K562 (cell line): ENCODE results near the gene VAC14. TPM values are rescaled to one million over a fixed set of nuclear protein-coding genes. Genes with fewer than 3 reads are reported as not detected.
A peak's percentile ranks its signal among the peaks of the same experiment; 100 is the strongest.

Source experiments
- ATAC-seq: fragments of 200-7000 bp; cut with Tn5 transposase; 3 replicates; pipeline ENCODE4 v1.9.1; 2020; ENCODE audit warnings: moderate library complexity
- BruUV-seq: library from RNA; stranded (reverse); fragments of 400-500 nt; replicated peaks from 2 replicates; lab custom pipeline; 2021; lab: Mats Ljungman, UMichigan
- CTCF ChIA-PET: fragments of 300-600 bp; formaldehyde crosslinking; extraction: SDS; loops from one replicate; lab custom pipeline; 2021; ENCODE audit warnings: low intra/inter-chr PET ratio; lab: Yijun Ruan, JAX
- POLR2A ChIA-PET: fragments of 300-600, 350-650 bp; sonication (Branson Sonifier 250); formaldehyde crosslinking; extraction: SDS; loops from one replicate; lab custom pipeline; 2021; ENCODE audit warnings: antibody characterized with exemption, inconsistent platforms; lab: Yijun Ruan, JAX
- DNase-seq, 4 experiments: peaks; one replicate each; pipeline versions ENCODE4 v3.0.0 to v3.0.0-alpha.2; 2011 to 2018; ENCODE audit warnings: low spot score in 3 of 4, mixed read lengths in 3 of 4; ENCODE audit errors: extremely low read depth in 1 of 4
- FAIRE-seq: peaks from 2 replicates; lab custom pipeline; 2011; peaks lifted over from hg19 to GRCh38; lab: Jason Lieb, UNC
- H2AFZ ChIP-seq: 2 replicates; pipeline ENCODE4 v1.6.0; 2011; ENCODE audit warnings: low read depth, low read length, control low read depth, inconsistent platforms
- H3K27ac ChIP-seq: fragments of 200-600 bp; 3 replicates; pipeline ENCODE4 v1.8.0; 2011; ENCODE audit warnings: low read depth, mild to moderate bottlenecking, control low read depth, inconsistent platforms, low read length, moderate library complexity, mixed read lengths; ENCODE audit errors: extremely low read depth
- H3K27me3 ChIP-seq, 2 experiments: fragments of 300-600 bp in 1 of 2; 2 replicates in 1 of 2; 3 replicates in 1 of 2; pipeline versions ENCODE4 v1.6.0 to v1.8.0; 2011; ENCODE audit warnings: inconsistent platforms in 2 of 2, low read length in 2 of 2, mild to moderate bottlenecking in 1 of 2, mixed read lengths in 1 of 2, moderate library complexity in 1 of 2; ENCODE audit not compliant: control insufficient read depth in 2 of 2, insufficient read depth in 2 of 2
- H3K36me3 ChIP-seq: fragments of 300-600 bp; 3 replicates; pipeline ENCODE4 v1.8.0; 2011; ENCODE audit warnings: mild to moderate bottlenecking, low read length, inconsistent platforms; ENCODE audit not compliant: control insufficient read depth, insufficient read depth
- H3K4me1 ChIP-seq, 2 experiments: fragments of 200-600 bp in 1 of 2; replicated peaks in 1 of 2; 2 replicates in 1 of 2; 3 replicates in 1 of 2; pipeline versions ENCODE4 v1.5.1 to v1.8.0; 2011; ENCODE audit warnings: inconsistent platforms in 2 of 2, low read length in 2 of 2, mild to moderate bottlenecking in 1 of 2, mixed read lengths in 1 of 2, moderate library complexity in 1 of 2; ENCODE audit not compliant: control insufficient read depth in 2 of 2, insufficient read depth in 2 of 2
- H3K4me2 ChIP-seq: 2 replicates; pipeline ENCODE4 v1.6.1; 2011; ENCODE audit warnings: low read length, control low read depth, inconsistent platforms, mixed read lengths; ENCODE audit not compliant: insufficient read depth
- H3K4me3 ChIP-seq: fragments of 200-600 bp; sonication (generic), shearing (Covaris generic); 2 replicates; pipeline ENCODE4 v1.5.1; 2016; ENCODE audit warnings: control low read depth, inconsistent platforms
- H3K79me2 ChIP-seq: fragments of 200-600 bp; 3 replicates; pipeline ENCODE4 v1.8.0; 2011; ENCODE audit warnings: low read length, inconsistent platforms; ENCODE audit not compliant: control insufficient read depth, insufficient read depth
- H3K9ac ChIP-seq, 2 experiments: 2 replicates each; pipeline versions ENCODE4 v1.6.0 to v1.6.1; 2011; ENCODE audit warnings: low read depth in 2 of 2, low read length in 2 of 2, control low read depth in 1 of 2, inconsistent platforms in 1 of 2, mild to moderate bottlenecking in 1 of 2, mixed read lengths in 1 of 2; ENCODE audit not compliant: insufficient read depth in 1 of 2
- H3K9me1 ChIP-seq: one replicate; pipeline ENCODE4 v1.6.0; 2011; ENCODE audit warnings: inconsistent platforms, mild to moderate bottlenecking, low read length, moderate library complexity; ENCODE audit not compliant: control insufficient read depth, insufficient read depth
- H3K9me3 ChIP-seq: replicated peaks from 2 replicates; pipeline ENCODE4 v1.5.1; 2011; ENCODE audit warnings: low read depth, low read length, inconsistent platforms; ENCODE audit not compliant: control insufficient read depth, insufficient read depth
- H4K20me1 ChIP-seq: replicated peaks from 2 replicates; pipeline ENCODE4 v1.6.1; 2011; ENCODE audit warnings: low read length, inconsistent platforms, mixed read lengths; ENCODE audit not compliant: control insufficient read depth, insufficient read depth
- CBX1 ChIP-seq: sonication (generic); IDR thresholded peaks from 2 replicates; pipeline ENCODE4 v1.6.1; 2016; ENCODE audit warnings: antibody characterized with exemption, low read depth, mild to moderate bottlenecking
- SAFB ChIP-seq: fragments of 200-400 bp; formaldehyde crosslinking; IDR thresholded peaks from 2 replicates; pipeline ENCODE4 v1.6.1; 2017; ENCODE audit warnings: low read depth, low read length, borderline replicate concordance
- ZBTB7A ChIP-seq: IDR thresholded peaks from 2 replicates; pipeline ENCODE4 v1.6.1; 2011; ENCODE audit warnings: low read depth, mild to moderate bottlenecking, low read length, moderate library complexity, borderline replicate concordance; ENCODE audit not compliant: control insufficient read depth
- WGBS: fragments of 100-300 bp; shearing (Covaris generic); methylation state at CpG from one replicate; pipeline ENCODE4 v1.1.6; 2016; ENCODE audit warnings: low coverage, mixed read lengths; ENCODE audit not compliant: insufficient coverage; ENCODE audit errors: missing lambda C conversion rate; 5-methylcytosine and 5-hydroxymethylcytosine counted together
- in situ Hi-C: fragments of 300-500 bp; cut with MboI; formaldehyde crosslinking; loops from 4 replicates; pipeline ENCODE4 v1.15.0; 2018; ENCODE audit warnings: inconsistent platforms, mixed read lengths
- intact Hi-C: fragments of 100-400 bp; cut with micrococcal nuclease; formaldehyde crosslinking; loops from 2 replicates; pipeline ENCODE4 v1.14.2; 2022
- polyA plus RNA-seq, 8 experiments: library from polyadenylated mRNA; depleted of rRNA in 4 of 8; stranded (reverse) in 5 of 8; unstranded in 3 of 8; fragments of >200 nt; fragmentation: Nextera tagmentation in 2 of 8; fragmentation: Illumina TruSeq in 1 of 8; extraction: Ambion mirVana in 2 of 8; extraction: Trizol in 1 of 8; gene quantifications; 2 replicates each; pipeline versions ENCODE4 v1.2.1 to v1.2.3, GENCODE V29; 2011 to 2014; ENCODE audit warnings: inconsistent platforms in 1 of 8, missing spikeins in 1 of 8
- total RNA-seq, 7 experiments: library from RNA; depleted of rRNA in 6 of 7; stranded (reverse); fragments of >200 nt in 6 of 7; fragmentation: Illumina TruSeq in 2 of 7; extraction: Trizol in 2 of 7; gene quantifications; 2 replicates each; pipeline versions ENCODE4 v1.2.1 to v1.2.3, GENCODE V29; 2011 to 2021; ENCODE audit warnings: low replicate concordance in 1 of 7

Gene VAC14
- total and polyA plus RNA-seq, 9 of the 15 experiments (the other 6 are each of a cell fraction or from before 2014, with no cell fraction given) = 1.3 to 41.6 (median 26.6) TPM

DNA sequence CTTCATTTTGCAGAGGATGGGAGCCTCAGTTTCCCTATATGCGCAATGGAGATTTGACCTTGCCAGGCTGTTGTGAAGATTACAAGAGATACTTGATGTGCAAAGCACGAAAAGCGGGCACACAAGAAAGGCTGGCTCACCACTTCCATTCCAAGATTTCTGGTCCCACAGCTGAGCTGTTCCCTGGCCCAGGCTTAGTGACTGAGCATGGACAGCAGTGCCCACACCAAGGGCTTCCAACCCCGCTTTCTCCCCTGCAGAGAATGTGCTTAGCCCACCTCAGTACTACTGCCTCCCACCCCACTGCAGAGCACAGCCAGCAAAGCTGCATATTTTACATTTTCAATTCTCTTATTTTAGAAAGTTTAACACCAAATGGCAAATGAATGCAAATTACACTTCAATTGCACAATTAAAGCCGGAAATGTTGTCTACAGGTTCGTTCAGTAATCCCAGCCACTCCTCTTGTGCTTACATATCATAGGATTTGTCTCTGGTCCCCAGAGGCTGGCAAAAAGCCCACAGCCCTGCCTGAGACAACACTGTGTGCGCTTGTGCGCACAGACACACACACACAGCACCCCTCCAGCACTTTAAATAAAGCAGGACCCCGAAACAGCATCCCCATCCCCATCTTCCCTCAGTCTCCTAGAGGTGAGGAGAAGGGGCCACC, 51.8 kb downstream of the VAC14 start:
- POLR2A ChIA-PET = no interaction called here
- Histone ChIP-seq H4K20me1 (no peaks in the 10 kb centered on the region), H3K4me1 (peaks cover 33 to 56% of the 10 kb centered on the region in 2 experiments), H2AFZ (no peak overlapping the region), H3K27ac (no peak overlapping the region), H3K9ac (0 out of 4 replicates have a peak overlapping the region, but pooled peaks of 1 of the 2 experiments have one; percentile 43), H3K9me3 (no peaks in the 10 kb centered on the region), H3K9me1 (no peaks in the 10 kb centered on the region), H3K79me2 (no peaks in the 10 kb centered on the region), H3K4me2 (no peak overlapping the region), H3K4me3 (no peak overlapping the region), H3K27me3 (no peaks in the 10 kb centered on the region), H3K36me3 (peaks cover 22% of the 10 kb centered on the region; the same call in 2 of the 3 replicates)
- no peak for TF ChIP-seq ZBTB7A
- no peak for TF ChIP-seq SAFB
- no peak for TF ChIP-seq CBX1
- in situ Hi-C loops (no loop called here), intact Hi-C loops (no loop called here)
- ATAC-seq = no peak
- FAIRE-seq = no peak
- CTCF ChIA-PET = no interaction called here
- no peak for DNase-seq
- no TSS peak for BruUV-seq
- WGBS = 72% methylated on average over 9 of the region's 9 CpGs
